ENCODE data around the gene CADM1.

DNA sequence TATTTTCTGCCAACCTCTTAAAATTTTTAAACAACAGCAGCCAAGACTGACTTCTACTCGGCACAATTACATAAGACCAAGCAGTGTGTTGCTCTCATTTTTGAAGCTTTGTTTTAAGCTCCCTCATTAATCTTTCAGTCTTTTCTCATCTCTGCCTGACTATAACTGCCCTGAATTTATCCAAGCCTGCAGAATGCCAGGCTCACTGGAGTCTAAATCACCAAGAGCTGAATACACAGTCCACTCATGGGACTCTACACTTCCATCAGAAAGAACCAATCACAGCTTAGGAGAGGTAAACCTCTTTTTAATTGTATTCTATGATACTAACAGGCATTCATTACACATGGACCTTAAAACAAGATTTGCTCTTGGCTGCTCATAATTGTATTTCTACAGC lies 178.7 kb downstream of the CADM1 start:
- TF ChIP-seq, protein P1, sequence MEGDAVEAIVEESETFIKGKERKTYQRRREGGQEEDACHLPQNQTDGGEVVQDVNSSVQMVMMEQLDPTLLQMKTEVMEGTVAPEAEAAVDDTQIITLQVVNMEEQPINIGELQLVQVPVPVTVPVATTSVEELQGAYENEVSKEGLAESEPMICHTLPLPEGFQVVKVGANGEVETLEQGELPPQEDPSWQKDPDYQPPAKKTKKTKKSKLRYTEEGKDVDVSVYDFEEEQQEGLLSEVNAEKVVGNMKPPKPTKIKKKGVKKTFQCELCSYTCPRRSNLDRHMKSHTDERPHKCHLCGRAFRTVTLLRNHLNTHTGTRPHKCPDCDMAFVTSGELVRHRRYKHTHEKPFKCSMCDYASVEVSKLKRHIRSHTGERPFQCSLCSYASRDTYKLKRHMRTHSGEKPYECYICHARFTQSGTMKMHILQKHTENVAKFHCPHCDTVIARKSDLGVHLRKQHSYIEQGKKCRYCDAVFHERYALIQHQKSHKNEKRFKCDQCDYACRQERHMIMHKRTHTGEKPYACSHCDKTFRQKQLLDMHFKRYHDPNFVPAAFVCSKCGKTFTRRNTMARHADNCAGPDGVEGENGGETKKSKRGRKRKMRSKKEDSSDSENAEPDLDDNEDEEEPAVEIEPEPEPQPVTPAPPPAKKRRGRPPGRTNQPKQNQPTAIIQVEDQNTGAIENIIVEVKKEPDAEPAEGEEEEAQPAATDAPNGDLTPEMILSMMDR (IDR thresholded peaks at IDR 0.05; ENCODE audit: borderline replicate concordance, extremely low read depth, low read length, poor library complexity, severe bottlenecking): no peak
- TF ChIP-seq EZH2 (IDR thresholded peaks at IDR 0.05; ENCODE audit: borderline replicate concordance, low read depth, low read length, severe bottlenecking): no peak

Data from DND-41 (cell line).